HCT116 (cell line): ENCODE data around the gene ELANE. TPM values are rescaled to one million over a fixed set of nuclear protein-coding genes. Genes with fewer than 3 reads are reported as not detected.

Experiments used
- ATAC-seq: fragments of 200-7000 bp; cut with Tn5 transposase; 2 replicates; pipeline ENCODE4 v1.9.1; 2020; ENCODE audit warnings: mild to moderate bottlenecking, moderate library complexity
- BruUV-seq: library from RNA; stranded (reverse); fragments of 400-500 nt; replicated peaks from 2 replicates; lab custom pipeline; 2021; lab: Mats Ljungman, UMichigan
- CTCF ChIA-PET: fragments of 300-600 bp; sonication (Branson Sonifier 250); formaldehyde crosslinking; loops from one replicate; lab custom pipeline; 2021; ENCODE audit warnings: antibody characterized with exemption; lab: Charles Lee
- POLR2A ChIA-PET: fragments of 300-600, 350-600 bp; sonication (Branson Sonifier 250); formaldehyde crosslinking; loops from one replicate; lab custom pipeline; 2021; ENCODE audit warnings: antibody characterized with exemption; lab: Charles Lee
- RAD21 ChIA-PET, 2 experiments: fragments of 300-600 bp; sonication (Branson Sonifier 250); formaldehyde crosslinking; loops; one replicate each; lab custom pipeline; 2023; ENCODE audit warnings: low total read pairs in 2 of 2; ENCODE audit not compliant: uncharacterized antibody in 2 of 2, unreplicated experiment in 2 of 2, low non-redundant PET in 1 of 2; lab: Charles Lee
- DNase-seq: peaks from one replicate; pipeline ENCODE4 v3.0.0-alpha.2; 2010; ENCODE audit warnings: low read depth, low spot score
- H2AFZ ChIP-seq: fragments of 200-600 bp; shearing (Covaris generic), sonication (generic); 2 replicates; pipeline ENCODE4 v1.6.1; 2017; ENCODE audit warnings: low read depth, mixed run types, mixed read lengths, antibody characterized with exemption, low read length; ENCODE audit not compliant: poor library complexity, severe bottlenecking
- H3K27ac ChIP-seq: 2 replicates; pipeline ENCODE4 v1.5.1; 2012; ENCODE audit warnings: low read depth, low read length
- H3K27me3 ChIP-seq: fragments of 200-600 bp; sonication (generic); 2 replicates; pipeline ENCODE4 v1.6.1; 2016; ENCODE audit warnings: mixed run types, low read length, mixed read lengths; ENCODE audit not compliant: insufficient read depth
- H3K36me3 ChIP-seq, 2 experiments: fragments of 200-500 bp in 1 of 2; fragments of 200-600 bp in 1 of 2; sonication (Bioruptor generic) in 1 of 2; sonication (generic) in 1 of 2; 2 replicates each; pipeline versions ENCODE4 v1.5.1 to v1.6.1; 2014 to 2016; ENCODE audit warnings: low read length in 2 of 2, inconsistent platforms in 1 of 2, mixed read lengths in 1 of 2, mixed run types in 1 of 2; ENCODE audit not compliant: insufficient read depth in 2 of 2, control insufficient read depth in 1 of 2
- H3K4me1 ChIP-seq, 2 experiments: fragments of 200-600 bp in 1 of 2; sonication (generic) in 1 of 2; 2 replicates each; pipeline versions ENCODE4 v1.5.1 to v1.6.1; 2012 to 2017; ENCODE audit warnings: low read length in 2 of 2, inconsistent platforms in 1 of 2, mild to moderate bottlenecking in 1 of 2, mixed read lengths in 1 of 2, mixed run types in 1 of 2, moderate library complexity in 1 of 2; ENCODE audit not compliant: insufficient read depth in 2 of 2, control insufficient read depth in 1 of 2
- H3K4me2 ChIP-seq: fragments of 200-600 bp; sonication (generic); 2 replicates; pipeline ENCODE4 v1.6.1; 2017; ENCODE audit warnings: mixed run types, low read length, mixed read lengths
- H3K4me3 ChIP-seq, 2 experiments: fragments of 200-600 bp in 1 of 2; sonication (generic) in 1 of 2; replicated peaks in 1 of 2; 2 replicates each; pipeline ENCODE4 v1.5.1; 2011 to 2016; ENCODE audit warnings: low read length in 2 of 2, control low read depth in 1 of 2, low read depth in 1 of 2, mild to moderate bottlenecking in 1 of 2, mixed read lengths in 1 of 2, mixed run types in 1 of 2
- H3K79me2 ChIP-seq: fragments of 200-600 bp; sonication (generic); 2 replicates; pipeline ENCODE4 v1.6.1; 2017; ENCODE audit warnings: mild to moderate bottlenecking, mixed run types, low read length, moderate library complexity, mixed read lengths; ENCODE audit not compliant: insufficient read depth
- H3K9ac ChIP-seq: fragments of 200-600 bp; sonication (generic); 2 replicates; pipeline ENCODE4 v1.6.1; 2016; ENCODE audit warnings: low read length, mixed read lengths
- H3K9me2 ChIP-seq: fragments of 200-600 bp; sonication (generic), shearing (Covaris generic); 2 replicates; pipeline ENCODE4 v1.6.1; 2017; ENCODE audit warnings: mixed run types, mild to moderate bottlenecking, moderate library complexity; ENCODE audit not compliant: insufficient read depth
- H3K9me3 ChIP-seq, 2 experiments: fragments of 200-500 bp in 1 of 2; fragments of 200-600 bp in 1 of 2; sonication (Bioruptor generic) in 1 of 2; sonication (generic) in 1 of 2; 2 replicates each; pipeline ENCODE4 v1.6.1; 2014 to 2017; ENCODE audit warnings: low read length in 2 of 2, mixed read lengths in 2 of 2, inconsistent platforms in 1 of 2, low read depth in 1 of 2, mild to moderate bottlenecking in 1 of 2, mixed run types in 1 of 2, moderate library complexity in 1 of 2; ENCODE audit not compliant: control insufficient read depth in 1 of 2, insufficient read depth in 1 of 2
- H4K20me1 ChIP-seq: fragments of 200-600 bp; sonication (generic), shearing (Covaris generic); 2 replicates; pipeline ENCODE4 v1.6.1; 2017; ENCODE audit warnings: mixed run types, mild to moderate bottlenecking, moderate library complexity; ENCODE audit not compliant: insufficient read depth
- CBX3 ChIP-seq: IDR thresholded peaks from 2 replicates; pipeline ENCODE4 v1.6.1; 2012; ENCODE audit warnings: low read depth
- EGR1 ChIP-seq: IDR thresholded peaks from 2 replicates; pipeline ENCODE4 v1.6.1; 2012; ENCODE audit warnings: low read depth
- ELF1 ChIP-seq: IDR thresholded peaks from 2 replicates; pipeline ENCODE4 v1.6.1; 2012; ENCODE audit warnings: low read depth, borderline replicate concordance
- EZH2 ChIP-seq: fragments of 200-600 bp; sonication (generic); IDR thresholded peaks from 2 replicates; pipeline ENCODE4 v1.6.1; 2017; ENCODE audit warnings: antibody characterized with exemption, mixed run types
- EZH2phosphoT487 ChIP-seq: fragments of 200-600 bp; IDR thresholded peaks from 2 replicates; pipeline ENCODE4 v1.6.1; 2018; ENCODE audit warnings: antibody characterized with exemption, borderline replicate concordance
- FOSL1 ChIP-seq: IDR thresholded peaks from 2 replicates; pipeline ENCODE4 v1.6.1; 2012; ENCODE audit warnings: low read depth
- POLR2A ChIP-seq: IDR thresholded peaks from 2 replicates; pipeline ENCODE4 v1.7.0; 2011; ENCODE audit warnings: borderline replicate concordance; ENCODE audit not compliant: insufficient read depth, insufficient read length; ENCODE audit errors: extremely low read depth
- RAD21 ChIP-seq: IDR thresholded peaks from 2 replicates; pipeline ENCODE4 v1.6.1; 2012; ENCODE audit warnings: low read depth, mild to moderate bottlenecking
- SP1 ChIP-seq: IDR thresholded peaks from 2 replicates; pipeline ENCODE4 v1.6.1; 2012; ENCODE audit warnings: low read depth
- SRF ChIP-seq: IDR thresholded peaks from 2 replicates; pipeline ENCODE4 v1.6.1; 2012; ENCODE audit warnings: low read depth
- TCF7L2 ChIP-seq: IDR thresholded peaks from 2 replicates; pipeline ENCODE4 v1.7.0; 2011; ENCODE audit warnings: borderline replicate concordance, inconsistent platforms; ENCODE audit not compliant: insufficient read depth, insufficient read length; ENCODE audit errors: extremely low read depth
- YY1 ChIP-seq: IDR thresholded peaks from 2 replicates; pipeline ENCODE4 v1.6.1; 2011; ENCODE audit warnings: low read length, low read depth, moderate library complexity, mild to moderate bottlenecking; ENCODE audit not compliant: insufficient replicate concordance; ENCODE audit errors: extremely low read depth
- ZFX ChIP-seq: fragments of 450-650 bp; IDR thresholded peaks from 2 replicates; pipeline ENCODE4 v1.6.1; 2017
- intact Hi-C: fragments of 100-400 bp; cut with micrococcal nuclease; formaldehyde crosslinking; loops from 2 replicates; pipeline ENCODE4 v1.10.0; 2022
- total RNA-seq: library from RNA; stranded (reverse); gene quantifications from one replicate; pipeline ENCODE4 v1.2.1, GENCODE V29; 2021; ENCODE audit not compliant: unreplicated experiment
- TF ChIP-seq, protein P1 (sequence below): IDR thresholded peaks from 2 replicates; pipeline ENCODE4 v1.6.1; 2012
- TF ChIP-seq, protein P2 (sequence below): IDR thresholded peaks from 2 replicates; pipeline ENCODE4 v1.6.1; 2012
- TF ChIP-seq, protein P3 (sequence below): IDR thresholded peaks from 2 replicates; pipeline ENCODE4 v1.6.1; 2011; ENCODE audit warnings: mild to moderate bottlenecking, low read length, moderate library complexity; ENCODE audit not compliant: insufficient replicate concordance; ENCODE audit errors: extremely low read depth
- TF ChIP-seq, protein P4 (sequence below): IDR thresholded peaks from 2 replicates; pipeline ENCODE4 v1.6.1; 2012; ENCODE audit warnings: low read depth
- TF ChIP-seq, protein P5 (sequence below), 3 experiments: fragments of 200-600 bp in 1 of 3; sonication (generic) in 1 of 3; IDR thresholded peaks in 2 of 3; conservative IDR thresholded peaks in 1 of 3; 2 replicates each; pipeline ENCODE4 v1.5.1; 2012 to 2017; ENCODE audit warnings: low read depth in 2 of 3, low read length in 2 of 3, antibody characterized with exemption in 1 of 3, borderline replicate concordance in 1 of 3, control low read depth in 1 of 3, mild to moderate bottlenecking in 1 of 3, mixed read lengths in 1 of 3, mixed run types in 1 of 3, moderate library complexity in 1 of 3; ENCODE audit not compliant: insufficient read depth in 1 of 3

ELANE gene
- total RNA-seq, 1 experiment from 2014 or later: not detected

DNA sequence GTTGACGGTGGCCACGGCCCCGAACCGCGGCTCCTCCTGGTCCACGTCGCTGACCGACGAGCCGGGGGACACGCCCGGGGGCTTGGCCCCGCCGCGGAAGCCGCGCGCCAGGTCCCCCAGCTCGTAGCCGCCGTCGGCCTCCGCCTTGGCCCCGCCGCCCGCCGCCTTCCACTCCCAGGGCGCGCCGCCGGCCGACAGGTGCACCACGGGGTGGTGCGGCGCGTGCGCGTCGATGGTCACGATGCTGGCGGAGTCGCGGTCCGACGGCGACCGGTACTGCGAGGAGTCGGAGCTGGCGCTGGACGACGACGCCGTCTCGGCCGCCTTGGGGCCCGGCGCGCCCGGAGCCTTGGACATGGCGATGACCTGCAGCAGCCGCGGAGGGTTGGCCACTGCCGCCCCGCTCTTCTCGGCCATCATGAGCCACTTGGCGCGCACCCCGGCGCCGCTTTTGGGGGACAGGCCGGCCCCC, 39.3 kb upstream of the ELANE start:
- no peaks in the 10 kb centered on the region for H3K9me2 ChIP-seq
- DNase-seq (no peak), ATAC-seq (no peak; the same call in 1 of the 2 replicates)
- H3K27me3 ChIP-seq: no peaks in the 10 kb centered on the region
- no peaks in the 10 kb centered on the region for H3K4me1 ChIP-seq
- intact Hi-C loops: no loop called here
- ChIA-PET POLR2A (no interaction called here), CTCF (no interaction called here), RAD21 (no interaction called here)
- H3K9me3 ChIP-seq: no peaks in the 10 kb centered on the region
- H3K79me2 ChIP-seq: peaks cover 37% of the 10 kb centered on the region
- TF ChIP-seq POLR2A (no peak), EGR1 (no peak), CBX3 (no peak), SRF (no peak), ZFX (no peak), FOSL1 (no peak), EZH2 (no peak), TCF7L2 (no peak), SP1 (no peak), ELF1 (no peak), EZH2phosphoT487 (no peak), YY1 (no peak), RAD21 (no peak)
- TF ChIP-seq, protein P1, sequence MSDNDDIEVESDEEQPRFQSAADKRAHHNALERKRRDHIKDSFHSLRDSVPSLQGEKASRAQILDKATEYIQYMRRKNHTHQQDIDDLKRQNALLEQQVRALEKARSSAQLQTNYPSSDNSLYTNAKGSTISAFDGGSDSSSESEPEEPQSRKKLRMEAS: no peak
- TF ChIP-seq, protein P2, sequence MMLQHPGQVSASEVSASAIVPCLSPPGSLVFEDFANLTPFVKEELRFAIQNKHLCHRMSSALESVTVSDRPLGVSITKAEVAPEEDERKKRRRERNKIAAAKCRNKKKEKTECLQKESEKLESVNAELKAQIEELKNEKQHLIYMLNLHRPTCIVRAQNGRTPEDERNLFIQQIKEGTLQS: no peak
- TF ChIP-seq, protein P3, sequence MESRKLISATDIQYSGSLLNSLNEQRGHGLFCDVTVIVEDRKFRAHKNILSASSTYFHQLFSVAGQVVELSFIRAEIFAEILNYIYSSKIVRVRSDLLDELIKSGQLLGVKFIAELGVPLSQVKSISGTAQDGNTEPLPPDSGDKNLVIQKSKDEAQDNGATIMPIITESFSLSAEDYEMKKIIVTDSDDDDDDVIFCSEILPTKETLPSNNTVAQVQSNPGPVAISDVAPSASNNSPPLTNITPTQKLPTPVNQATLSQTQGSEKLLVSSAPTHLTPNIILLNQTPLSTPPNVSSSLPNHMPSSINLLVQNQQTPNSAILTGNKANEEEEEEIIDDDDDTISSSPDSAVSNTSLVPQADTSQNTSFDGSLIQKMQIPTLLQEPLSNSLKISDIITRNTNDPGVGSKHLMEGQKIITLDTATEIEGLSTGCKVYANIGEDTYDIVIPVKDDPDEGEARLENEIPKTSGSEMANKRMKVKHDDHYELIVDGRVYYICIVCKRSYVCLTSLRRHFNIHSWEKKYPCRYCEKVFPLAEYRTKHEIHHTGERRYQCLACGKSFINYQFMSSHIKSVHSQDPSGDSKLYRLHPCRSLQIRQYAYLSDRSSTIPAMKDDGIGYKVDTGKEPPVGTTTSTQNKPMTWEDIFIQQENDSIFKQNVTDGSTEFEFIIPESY: no peak
- TF ChIP-seq, protein P4, sequence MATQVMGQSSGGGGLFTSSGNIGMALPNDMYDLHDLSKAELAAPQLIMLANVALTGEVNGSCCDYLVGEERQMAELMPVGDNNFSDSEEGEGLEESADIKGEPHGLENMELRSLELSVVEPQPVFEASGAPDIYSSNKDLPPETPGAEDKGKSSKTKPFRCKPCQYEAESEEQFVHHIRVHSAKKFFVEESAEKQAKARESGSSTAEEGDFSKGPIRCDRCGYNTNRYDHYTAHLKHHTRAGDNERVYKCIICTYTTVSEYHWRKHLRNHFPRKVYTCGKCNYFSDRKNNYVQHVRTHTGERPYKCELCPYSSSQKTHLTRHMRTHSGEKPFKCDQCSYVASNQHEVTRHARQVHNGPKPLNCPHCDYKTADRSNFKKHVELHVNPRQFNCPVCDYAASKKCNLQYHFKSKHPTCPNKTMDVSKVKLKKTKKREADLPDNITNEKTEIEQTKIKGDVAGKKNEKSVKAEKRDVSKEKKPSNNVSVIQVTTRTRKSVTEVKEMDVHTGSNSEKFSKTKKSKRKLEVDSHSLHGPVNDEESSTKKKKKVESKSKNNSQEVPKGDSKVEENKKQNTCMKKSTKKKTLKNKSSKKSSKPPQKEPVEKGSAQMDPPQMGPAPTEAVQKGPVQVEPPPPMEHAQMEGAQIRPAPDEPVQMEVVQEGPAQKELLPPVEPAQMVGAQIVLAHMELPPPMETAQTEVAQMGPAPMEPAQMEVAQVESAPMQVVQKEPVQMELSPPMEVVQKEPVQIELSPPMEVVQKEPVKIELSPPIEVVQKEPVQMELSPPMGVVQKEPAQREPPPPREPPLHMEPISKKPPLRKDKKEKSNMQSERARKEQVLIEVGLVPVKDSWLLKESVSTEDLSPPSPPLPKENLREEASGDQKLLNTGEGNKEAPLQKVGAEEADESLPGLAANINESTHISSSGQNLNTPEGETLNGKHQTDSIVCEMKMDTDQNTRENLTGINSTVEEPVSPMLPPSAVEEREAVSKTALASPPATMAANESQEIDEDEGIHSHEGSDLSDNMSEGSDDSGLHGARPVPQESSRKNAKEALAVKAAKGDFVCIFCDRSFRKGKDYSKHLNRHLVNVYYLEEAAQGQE: no peak
- TF ChIP-seq, protein P5, sequence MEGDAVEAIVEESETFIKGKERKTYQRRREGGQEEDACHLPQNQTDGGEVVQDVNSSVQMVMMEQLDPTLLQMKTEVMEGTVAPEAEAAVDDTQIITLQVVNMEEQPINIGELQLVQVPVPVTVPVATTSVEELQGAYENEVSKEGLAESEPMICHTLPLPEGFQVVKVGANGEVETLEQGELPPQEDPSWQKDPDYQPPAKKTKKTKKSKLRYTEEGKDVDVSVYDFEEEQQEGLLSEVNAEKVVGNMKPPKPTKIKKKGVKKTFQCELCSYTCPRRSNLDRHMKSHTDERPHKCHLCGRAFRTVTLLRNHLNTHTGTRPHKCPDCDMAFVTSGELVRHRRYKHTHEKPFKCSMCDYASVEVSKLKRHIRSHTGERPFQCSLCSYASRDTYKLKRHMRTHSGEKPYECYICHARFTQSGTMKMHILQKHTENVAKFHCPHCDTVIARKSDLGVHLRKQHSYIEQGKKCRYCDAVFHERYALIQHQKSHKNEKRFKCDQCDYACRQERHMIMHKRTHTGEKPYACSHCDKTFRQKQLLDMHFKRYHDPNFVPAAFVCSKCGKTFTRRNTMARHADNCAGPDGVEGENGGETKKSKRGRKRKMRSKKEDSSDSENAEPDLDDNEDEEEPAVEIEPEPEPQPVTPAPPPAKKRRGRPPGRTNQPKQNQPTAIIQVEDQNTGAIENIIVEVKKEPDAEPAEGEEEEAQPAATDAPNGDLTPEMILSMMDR (IDR thresholded peaks at IDR 0.05 in 2 of 3, conservative IDR thresholded peaks at IDR 0.05 in 1 of 3; ENCODE audit: borderline replicate concordance in 1 of 3, insufficient read depth in 1 of 3, low read depth in 2 of 3, low read length in 2 of 3): no peak
- H3K4me2 ChIP-seq: no peak overlapping the region
- BruUV-seq: no TSS peak
- no peak overlapping the region for H3K4me3 ChIP-seq
- H3K27ac ChIP-seq: no peak overlapping the region
- no peak overlapping the region for H2AFZ ChIP-seq
- peaks cover 8% of the 10 kb centered on the region; the same call in 1 of the 2 replicates for H4K20me1 ChIP-seq
- H3K9ac ChIP-seq: no peak overlapping the region
- H3K36me3 ChIP-seq: peaks cover 26 to 35% of the 10 kb centered on the region in 2 experiments; a peak in 3 of 4 replicates
